SK-N-MC (cell line): ENCODE results near the gene SNRNP48.

ENCODE experiments used
- EZH2 ChIP-seq: fragments of 200-600 bp; sonication (generic); IDR thresholded peaks from one replicate; pipeline ENCODE4 v1.6.1; 2017; ENCODE audit warnings: antibody characterized with exemption
- FOXP2 ChIP-seq: optimal IDR thresholded peaks from 2 replicates; pipeline ENCODE3; 2011; ENCODE audit warnings: mild to moderate bottlenecking, moderate library complexity; ENCODE audit not compliant: insufficient read depth; ENCODE audit errors: extremely low read length, control extremely low read depth
- POLR2AphosphoS5 ChIP-seq: IDR thresholded peaks from 2 replicates; pipeline ENCODE4 v1.6.1; 2012; ENCODE audit warnings: mild to moderate bottlenecking, low read depth, low read length, borderline replicate concordance

- TF ChIP-seq EZH2, result no peak
- no peak for TF ChIP-seq POLR2AphosphoS5
- no peak for TF ChIP-seq FOXP2
These were observed 2.3 kb upstream of the SNRNP48 start for GRCh38 chr6:7587631-7588100.
